Lower lobe of right lung (tissue), 2 donors: ENCODE data around the gene PHTF2. TPM values are rescaled to one million over a fixed set of nuclear protein-coding genes. Genes with fewer than 3 reads are reported as not detected.
A peak's percentile ranks its signal among the peaks of the same experiment; 100 is the strongest.

ENCODE experiments used
- ATAC-seq, 2 donors: fragments of 200-7000 bp; cut with Tn5 transposase; one replicate each; pipeline ENCODE4 v1.9.1; 2020 to 2022; ENCODE audit warnings: mild to moderate bottlenecking in 2 of 2, moderate library complexity in 2 of 2
- DNase-seq: peaks from one replicate; pipeline ENCODE4 v3.0.0-alpha.2; 2020
- H3K27ac ChIP-seq: fragments of 200-600 bp; one replicate; pipeline ENCODE4 v1.8.0; 2022
- H3K27me3 ChIP-seq: fragments of 200-600 bp; one replicate; pipeline ENCODE4 v1.8.0; 2022; ENCODE audit warnings: low read depth
- H3K36me3 ChIP-seq: fragments of 200-600 bp; one replicate; pipeline ENCODE4 v1.8.0; 2022; ENCODE audit warnings: mild to moderate bottlenecking
- H3K4me1 ChIP-seq: fragments of 200-600 bp; one replicate; pipeline ENCODE4 v1.8.0; 2022
- H3K4me3 ChIP-seq: fragments of 200-600 bp; one replicate; pipeline ENCODE4 v1.8.0; 2022; ENCODE audit warnings: mild to moderate bottlenecking
- H3K9me3 ChIP-seq: fragments of 200-600 bp; one replicate; pipeline ENCODE4 v1.8.0; 2022
- CTCF ChIP-seq: fragments of 200-600 bp; IDR thresholded peaks from one replicate; pipeline ENCODE4 v1.8.0; 2022; ENCODE audit warnings: antibody characterized with exemption, mild to moderate bottlenecking
- intact Hi-C: fragments of 100-400 bp; cut with DNase I; formaldehyde crosslinking; loops from one replicate; pipeline ENCODE4 v1.11.0; 2022
- total RNA-seq: library from RNA; stranded (reverse); fragmentation: NEBNext Ultra II Directional; extraction: Animal tissue kit (Norgen Biotek cat#: 25700); gene quantifications from one replicate; pipeline ENCODE4 v1.2.1, GENCODE V29; 2021
- donor health status: DM: no; HTN: yes; CAD: no; lungs with severe emphysema.

Gene PHTF2
- total RNA-seq, 1 donor from 2014 or later, result 15.2 TPM

GRCh38 chr7:77838929-77839491, 40.4 kb downstream of the PHTF2 start:
- intact Hi-C loops, result no loop called here
- H3K27ac ChIP-seq, result no peak overlapping the region
- no peaks in the 10 kb centered on the region for H3K36me3 ChIP-seq
- TF ChIP-seq CTCF, result no peak
- H3K4me1 ChIP-seq, result peaks cover 11% of the 10 kb centered on the region
- no peaks in the 10 kb centered on the region for H3K27me3 ChIP-seq
- no peaks in the 10 kb centered on the region for H3K9me3 ChIP-seq
- no peak overlapping the region for H3K4me3 ChIP-seq
- DNase-seq (no peak), ATAC-seq (no peak)

DNA sequence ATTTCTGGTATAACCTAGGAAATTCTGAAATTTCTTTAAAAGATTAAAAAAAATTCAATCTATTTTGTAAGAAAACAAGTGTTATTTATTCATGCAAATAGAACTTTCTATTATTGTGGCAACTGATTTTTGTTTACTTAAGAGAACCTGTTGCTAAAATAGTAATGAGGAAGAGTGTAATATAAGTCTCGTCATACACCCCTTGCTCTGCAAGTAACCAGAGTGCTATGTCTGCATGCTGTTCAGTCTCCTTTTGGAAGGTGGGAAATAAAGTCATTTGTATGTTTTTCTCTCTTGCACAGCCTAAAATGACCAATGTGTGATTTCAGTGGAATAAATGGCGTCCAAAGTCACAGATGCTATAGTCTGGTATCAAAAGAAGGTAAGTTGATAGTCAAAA, 41.3 kb downstream of the PHTF2 start:
- no peaks in the 10 kb centered on the region for H3K9me3 ChIP-seq
- no peaks in the 10 kb centered on the region for H3K27me3 ChIP-seq
- ATAC-seq (no peak), DNase-seq (no peak)
- no peak overlapping the region for H3K27ac ChIP-seq
- no peak overlapping the region for H3K4me3 ChIP-seq
- no peaks in the 10 kb centered on the region for H3K36me3 ChIP-seq
- H3K4me1 ChIP-seq, result peaks cover 2% of the 10 kb centered on the region
- no peak for TF ChIP-seq CTCF
- intact Hi-C loops, result no loop called here

GRCh38 chr7:77843194-77843593, 44.6 kb downstream of the PHTF2 start:
- Histone ChIP-seq H3K27ac (no peak overlapping the region), H3K27me3 (no peaks in the 10 kb centered on the region), H3K36me3 (no peaks in the 10 kb centered on the region), H3K4me1 (no peaks in the 10 kb centered on the region), H3K9me3 (no peaks in the 10 kb centered on the region), H3K4me3 (no peak overlapping the region)
- no peak for TF ChIP-seq CTCF
- intact Hi-C loops, result no loop called here
- no peak for DNase-seq
- ATAC-seq, result no peak

DNA sequence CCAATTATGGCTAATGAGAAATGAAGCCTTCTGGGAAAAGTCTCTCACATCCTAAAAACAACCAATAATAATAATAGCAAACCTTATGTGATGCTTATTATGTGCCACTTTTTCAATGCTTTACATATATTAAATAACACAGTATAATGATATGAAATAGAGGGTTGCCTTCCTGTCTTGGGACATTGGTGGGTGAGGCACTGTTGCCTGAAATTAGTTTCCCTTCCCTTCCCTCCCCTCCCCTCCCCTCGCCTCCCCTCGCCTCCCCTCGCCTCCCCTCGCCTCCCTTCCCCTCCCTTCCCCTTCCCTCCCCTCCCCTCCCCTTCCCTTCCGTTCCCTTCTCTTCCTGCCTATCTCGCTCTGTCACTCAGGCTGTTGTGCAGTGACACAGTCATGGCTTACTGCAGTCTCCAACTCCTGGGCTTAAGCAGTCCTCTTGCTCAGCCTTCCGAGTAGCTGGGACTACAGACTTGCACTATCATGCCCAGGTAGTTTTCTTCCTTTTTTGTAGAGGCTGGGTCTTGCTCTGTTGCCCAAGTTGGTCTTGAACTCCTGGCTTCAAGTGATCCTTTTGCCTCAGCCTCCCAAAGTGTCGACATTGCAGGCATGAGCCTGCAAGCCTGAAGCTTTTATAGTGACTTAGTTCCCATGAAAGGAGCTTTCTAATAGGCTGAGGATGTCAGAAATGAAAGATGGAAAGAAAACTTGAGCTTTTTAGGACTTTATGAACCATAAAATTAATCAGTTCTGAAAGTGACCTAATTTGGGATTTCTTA, 47.9 kb downstream of the PHTF2 start:
- Histone ChIP-seq H3K36me3 (no peaks in the 10 kb centered on the region), H3K27ac (no peak overlapping the region), H3K9me3 (no peaks in the 10 kb centered on the region), H3K4me3 (no peak overlapping the region), H3K4me1 (no peaks in the 10 kb centered on the region), H3K27me3 (no peaks in the 10 kb centered on the region)
- DNase-seq (no peak), ATAC-seq (no peak)
- intact Hi-C loops, result no loop called here
- no peak for TF ChIP-seq CTCF

DNA sequence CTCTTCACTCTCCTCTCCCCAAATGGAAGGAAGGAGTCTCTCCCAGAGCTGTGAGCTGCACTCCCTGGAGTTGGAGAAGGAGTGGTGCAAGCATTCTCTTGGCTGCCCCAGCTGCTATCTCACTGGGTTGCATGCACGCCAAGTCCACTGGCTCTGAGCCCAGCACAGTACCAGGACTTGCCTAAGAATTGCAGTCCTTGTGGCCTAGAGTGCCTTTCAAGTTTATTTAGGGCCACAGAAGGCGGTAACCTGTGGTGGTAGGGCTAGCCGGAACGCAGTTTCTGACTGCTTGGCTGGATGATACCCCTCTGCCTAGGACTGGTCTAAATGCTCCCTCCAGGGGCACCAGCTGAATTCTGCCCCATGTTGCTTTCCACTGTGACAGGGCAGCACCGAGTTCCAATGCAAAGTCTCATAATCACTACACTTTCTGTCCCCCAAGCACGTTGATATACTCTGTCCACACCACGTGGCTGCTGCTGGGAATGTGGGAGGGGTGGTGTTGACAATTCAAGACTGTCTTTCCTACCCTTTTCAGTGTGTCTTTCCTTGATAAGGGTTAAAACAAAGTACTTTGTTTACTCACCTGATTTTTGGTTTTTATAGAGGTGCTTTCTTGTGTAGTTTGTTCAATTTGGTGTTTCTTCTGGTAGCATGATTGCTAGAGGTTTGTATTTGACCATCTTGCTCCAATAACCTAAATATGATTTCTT, 57.0 kb downstream of the PHTF2 start:
- TF ChIP-seq CTCF, result no peak
- Histone ChIP-seq H3K27ac (no peak overlapping the region), H3K27me3 (no peaks in the 10 kb centered on the region), H3K4me3 (no peak overlapping the region), H3K9me3 (no peaks in the 10 kb centered on the region), H3K4me1 (peaks cover 5% of the 10 kb centered on the region), H3K36me3 (no peaks in the 10 kb centered on the region)
- ATAC-seq (peak; percentile 24 to 49), DNase-seq (no peak)
- intact Hi-C loops, result no loop called here
